Astrocyte of the cerebellum (primary cell): ENCODE data around the gene HOXD12.

Experiments used
- DNase-seq: peaks from one replicate; pipeline ENCODE4 v3.0.0-alpha.2; 2011; ENCODE audit warnings: low read depth
- H3K4me3 ChIP-seq: 2 replicates; pipeline ENCODE4 v1.5.1; 2011; ENCODE audit warnings: mild to moderate bottlenecking, low read depth, low read length, moderate library complexity
- CTCF ChIP-seq: IDR thresholded peaks from 2 replicates; pipeline ENCODE4 v1.5.1; 2012; ENCODE audit warnings: low read length, low read depth, moderate library complexity, mild to moderate bottlenecking; ENCODE audit errors: missing control alignments
- in situ Hi-C: cut with HindIII; loops from 2 replicates; pipeline ENCODE4 v1.10.0; 2017; ENCODE audit warnings: low sequenced_read_pairs

HOXD12 gene

GRCh38 chr2:176114930-176115625, 15.5 kb downstream of the HOXD12 start:
- no peak overlapping the region for H3K4me3 ChIP-seq
- in situ Hi-C loops = loop anchor here (25.0 kb wide), 1 partner anchor 1022 kb away; no protein-coding TSS in a partner anchor
- no peak for DNase-seq
- no peak for TF ChIP-seq CTCF

- DNase-seq = no peak
These were observed 16.6 kb downstream of the HOXD12 start, which contains the start of gene HOXD10 for GRCh38 chr2:176115883-176116813. HOXD10 (plus strand) TSS chr2:176116778; CDS start chr2:176116834, 56 bp downstream.

GRCh38 chr2:176117162-176117822, 17.7 kb downstream of the HOXD12 start:
- in situ Hi-C loops = loop anchor here (25.0 kb wide), 1 partner anchor 1020 kb away; no protein-coding TSS in a partner anchor
- no peak for DNase-seq
- TF ChIP-seq CTCF = no peak
- no peak overlapping the region for H3K4me3 ChIP-seq

More at GRCh38 chr2:176115883-176116813, 16.6 kb downstream of the HOXD12 start, which contains the start of gene HOXD10:
- TF ChIP-seq CTCF = no peak
- no peak within 1 kb of the TSS for H3K4me3 ChIP-seq
- in situ Hi-C loops = loop anchor here (25.0 kb wide), 1 partner anchor 1021 kb away; no protein-coding TSS in a partner anchor

GRCh38 chr2:176117823-176118371, 18.3 kb downstream of the HOXD12 start:
- no peak for DNase-seq
- no peak for TF ChIP-seq CTCF
- H3K4me3 ChIP-seq = no peak overlapping the region
- in situ Hi-C loops = loop anchor here (25.0 kb wide), 1 partner anchor 1019 kb away; no protein-coding TSS in a partner anchor

- no peak for TF ChIP-seq CTCF
- H3K4me3 ChIP-seq = no peak overlapping the region
- in situ Hi-C loops = loop anchor here (25.0 kb wide), 1 partner anchor 1019 kb away; no protein-coding TSS in a partner anchor
- no peak for DNase-seq
These were observed 19.2 kb downstream of the HOXD12 start for GRCh38 chr2:176118601-176119339.
